ENCODE measurements around the gene DDX4. TPM values are rescaled to one million over a fixed set of nuclear protein-coding genes. Genes with fewer than 3 reads are reported as not detected.

The DDX4 gene
- total RNA-seq, 1 donor from 2014 or later, result under 0.01 TPM

- no peak for FAIRE-seq
- no peak for DNase-seq (ENCODE audit: low read depth)
- no peak for TF ChIP-seq CTCF (IDR thresholded peaks at IDR 0.05; ENCODE audit: insufficient read depth, low read length, severe bottlenecking)
- Histone ChIP-seq H3K4me3 (ENCODE audit: low read depth, low read length) (no peak overlapping the region), H3K27me3 (ENCODE audit: control insufficient read depth, insufficient read depth, low read length) (no peaks in the 10 kb centered on the region), H3K36me3 (ENCODE audit: control insufficient read depth, insufficient read depth, low read length) (no peaks in the 10 kb centered on the region)
Measured at GRCh38 chr5:55699041-55699688, 38.7 kb upstream of the DDX4 start.

GRCh38 chr5:55700745-55701144 is 37.1 kb upstream of the DDX4 start:
- FAIRE-seq (no peak), DNase-seq (ENCODE audit: low read depth) (no peak)
- no peaks in the 10 kb centered on the region for H3K36me3 ChIP-seq (ENCODE audit: control insufficient read depth, insufficient read depth, low read length)

GRCh38 chr5:55701462-55702103 is 36.3 kb upstream of the DDX4 start:
- Histone ChIP-seq H3K27me3 (ENCODE audit: control insufficient read depth, insufficient read depth, low read length) (no peaks in the 10 kb centered on the region), H3K4me3 (ENCODE audit: low read depth, low read length) (no peak overlapping the region), H3K36me3 (ENCODE audit: control insufficient read depth, insufficient read depth, low read length) (no peaks in the 10 kb centered on the region)
- FAIRE-seq, result no peak
- no peak for TF ChIP-seq CTCF (IDR thresholded peaks at IDR 0.05; ENCODE audit: insufficient read depth, low read length, severe bottlenecking)
- DNase-seq (ENCODE audit: low read depth), result no peak

More at GRCh38 chr5:55700745-55701144, 37.1 kb upstream of the DDX4 start:
- Histone ChIP-seq H3K4me3 (ENCODE audit: low read depth, low read length) (no peak overlapping the region), H3K27me3 (ENCODE audit: control insufficient read depth, insufficient read depth, low read length) (no peaks in the 10 kb centered on the region)
- no peak for TF ChIP-seq CTCF (IDR thresholded peaks at IDR 0.05; ENCODE audit: insufficient read depth, low read length, severe bottlenecking)

GRCh38 chr5:55702598-55703345 is 35.1 kb upstream of the DDX4 start:
- no peak for TF ChIP-seq CTCF (IDR thresholded peaks at IDR 0.05; ENCODE audit: insufficient read depth, low read length, severe bottlenecking)
- H3K4me3 ChIP-seq (ENCODE audit: low read depth, low read length), result no peak overlapping the region
- DNase-seq (ENCODE audit: low read depth) (no peak), FAIRE-seq (no peak)
- no peaks in the 10 kb centered on the region for H3K27me3 ChIP-seq (ENCODE audit: control insufficient read depth, insufficient read depth, low read length)
- no peaks in the 10 kb centered on the region for H3K36me3 ChIP-seq (ENCODE audit: control insufficient read depth, insufficient read depth, low read length)

- FAIRE-seq (no peak), DNase-seq (ENCODE audit: low read depth) (no peak)
- Histone ChIP-seq H3K36me3 (ENCODE audit: control insufficient read depth, insufficient read depth, low read length) (no peaks in the 10 kb centered on the region), H3K27me3 (ENCODE audit: control insufficient read depth, insufficient read depth, low read length) (no peaks in the 10 kb centered on the region), H3K4me3 (ENCODE audit: low read depth, low read length) (no peak overlapping the region)
- TF ChIP-seq CTCF (IDR thresholded peaks at IDR 0.05; ENCODE audit: insufficient read depth, low read length, severe bottlenecking), result no peak
Measured at GRCh38 chr5:55706230-55706629, 31.6 kb upstream of the DDX4 start.

Data from bronchial epithelial cell (primary cell).